Measurements from ENCODE around the gene BCL2L11.

GRCh38 chr2:111145103-111145760 lies 24.5 kb downstream of the BCL2L11 start:
- TF ChIP-seq, protein P1, sequence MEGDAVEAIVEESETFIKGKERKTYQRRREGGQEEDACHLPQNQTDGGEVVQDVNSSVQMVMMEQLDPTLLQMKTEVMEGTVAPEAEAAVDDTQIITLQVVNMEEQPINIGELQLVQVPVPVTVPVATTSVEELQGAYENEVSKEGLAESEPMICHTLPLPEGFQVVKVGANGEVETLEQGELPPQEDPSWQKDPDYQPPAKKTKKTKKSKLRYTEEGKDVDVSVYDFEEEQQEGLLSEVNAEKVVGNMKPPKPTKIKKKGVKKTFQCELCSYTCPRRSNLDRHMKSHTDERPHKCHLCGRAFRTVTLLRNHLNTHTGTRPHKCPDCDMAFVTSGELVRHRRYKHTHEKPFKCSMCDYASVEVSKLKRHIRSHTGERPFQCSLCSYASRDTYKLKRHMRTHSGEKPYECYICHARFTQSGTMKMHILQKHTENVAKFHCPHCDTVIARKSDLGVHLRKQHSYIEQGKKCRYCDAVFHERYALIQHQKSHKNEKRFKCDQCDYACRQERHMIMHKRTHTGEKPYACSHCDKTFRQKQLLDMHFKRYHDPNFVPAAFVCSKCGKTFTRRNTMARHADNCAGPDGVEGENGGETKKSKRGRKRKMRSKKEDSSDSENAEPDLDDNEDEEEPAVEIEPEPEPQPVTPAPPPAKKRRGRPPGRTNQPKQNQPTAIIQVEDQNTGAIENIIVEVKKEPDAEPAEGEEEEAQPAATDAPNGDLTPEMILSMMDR (IDR thresholded peaks at IDR 0.05): no peak
- TF ChIP-seq POLR2A (IDR thresholded peaks at IDR 0.05): no peak

Measured in vagina (tissue), 2 donors.